WTC11 (cell line): ENCODE measurements around the gene ELMO1. TPM values are rescaled to one million over a fixed set of nuclear protein-coding genes. Genes with fewer than 3 reads are reported as not detected.

Experiments used
- ATAC-seq: fragments of 200-7000 bp; cut with Tn5 transposase; 2 replicates; pipeline ENCODE4 v1.10.0; 2021; ENCODE audit warnings: mild to moderate bottlenecking, moderate library complexity
- CTCF ChIA-PET: fragments of 300-600 bp; sonication (Branson Sonifier 250); formaldehyde crosslinking; loops from one replicate; lab custom pipeline; 2021; ENCODE audit warnings: antibody characterized with exemption; lab: Charles Lee
- POLR2A ChIA-PET: fragments of 350-600 bp; sonication (Branson Sonifier 250); formaldehyde crosslinking; loops from one replicate; lab custom pipeline; 2021; ENCODE audit warnings: antibody characterized with exemption; lab: Charles Lee
- DNase-seq: peaks from one replicate; pipeline ENCODE4 v3.0.0; 2021; ENCODE audit warnings: low spot score
- H3K27ac Mint-ChIP-seq: 2 replicates; pipeline ENCODE4 v1.8.0; 2021; ENCODE audit warnings: mixed read lengths
- H3K27me3 Mint-ChIP-seq: 2 replicates; pipeline ENCODE4 v1.8.0; 2021; ENCODE audit warnings: low read depth, mild to moderate bottlenecking, moderate library complexity, mixed read lengths
- H3K36me3 Mint-ChIP-seq: 2 replicates; pipeline ENCODE4 v1.8.0; 2021; ENCODE audit warnings: mixed read lengths
- H3K4me1 Mint-ChIP-seq: 2 replicates; pipeline ENCODE4 v1.8.0; 2022; ENCODE audit warnings: mixed read lengths
- H3K4me3 Mint-ChIP-seq: 2 replicates; pipeline ENCODE4 v1.8.0; 2021; ENCODE audit warnings: mild to moderate bottlenecking, moderate library complexity, mixed read lengths
- H3K9me3 Mint-ChIP-seq: 2 replicates; pipeline ENCODE4 v1.8.0; 2021; ENCODE audit warnings: mixed read lengths
- ATF3 ChIP-seq: sonication (generic); formaldehyde crosslinking; conservative IDR thresholded peaks from 2 replicates; pipeline ENCODE4 v1.8.1; 2022; ENCODE audit warnings: mild to moderate bottlenecking, missing genetic modification reagents
- CBFB ChIP-seq: sonication (generic); formaldehyde crosslinking; IDR thresholded peaks from 2 replicates; pipeline ENCODE4 v1.8.1; 2022; ENCODE audit warnings: mild to moderate bottlenecking, low read depth, missing genetic modification reagents
- CREB1 ChIP-seq: sonication (generic); formaldehyde crosslinking; IDR thresholded peaks from 2 replicates; pipeline ENCODE4 v1.8.0; 2023; ENCODE audit warnings: mild to moderate bottlenecking, missing genetic modification reagents
- E2F4 ChIP-seq: sonication (generic); formaldehyde crosslinking; IDR thresholded peaks from 2 replicates; pipeline ENCODE4 v1.8.1; 2022; ENCODE audit warnings: low read depth, mild to moderate bottlenecking, moderate library complexity, missing genetic modification reagents, borderline replicate concordance
- ETV6 ChIP-seq: sonication (generic); formaldehyde crosslinking; IDR thresholded peaks from 2 replicates; pipeline ENCODE4 v1.8.1; 2022; ENCODE audit warnings: mild to moderate bottlenecking, missing genetic modification reagents
- GABPB1 ChIP-seq: sonication (generic); formaldehyde crosslinking; IDR thresholded peaks from 2 replicates; pipeline ENCODE4 v1.8.1; 2023; ENCODE audit warnings: mild to moderate bottlenecking, missing genetic modification reagents
- GRHL2 ChIP-seq: fragments of 250-450 bp; sonication (Bioruptor Pico); IDR thresholded peaks from 2 replicates; pipeline ENCODE4 v1.8.0; 2022; ENCODE audit warnings: mild to moderate bottlenecking, moderate library complexity; ENCODE audit not compliant: insufficient replicate concordance, severe bottlenecking
- HMGA2 ChIP-seq: fragments of 250-450 bp; sonication (Bioruptor Pico); IDR thresholded peaks from 2 replicates; pipeline ENCODE4 v1.4.0; 2021; ENCODE audit warnings: mild to moderate bottlenecking, moderate library complexity
- IRF2 ChIP-seq: sonication (generic); formaldehyde crosslinking; IDR thresholded peaks from 2 replicates; pipeline ENCODE4 v1.8.0; 2022; ENCODE audit warnings: low read depth, missing genetic modification reagents, borderline replicate concordance
- MYBL2 ChIP-seq: sonication (generic); formaldehyde crosslinking; IDR thresholded peaks from 2 replicates; pipeline ENCODE4 v1.8.1; 2023; ENCODE audit warnings: mild to moderate bottlenecking, moderate library complexity, missing genetic modification reagents
- NFE2L1 ChIP-seq: sonication (generic); formaldehyde crosslinking; IDR thresholded peaks from 2 replicates; pipeline ENCODE4 v1.8.1; 2023; ENCODE audit warnings: missing genetic modification reagents
- NR2C2 ChIP-seq: sonication (generic); formaldehyde crosslinking; IDR thresholded peaks from 2 replicates; pipeline ENCODE4 v1.8.0; 2022; ENCODE audit warnings: mild to moderate bottlenecking, missing genetic modification reagents
- OVOL2 ChIP-seq: fragments of 250-450 bp; sonication (Bioruptor Pico); IDR thresholded peaks from 2 replicates; pipeline ENCODE4 v1.9.0; 2021; ENCODE audit warnings: mild to moderate bottlenecking, borderline replicate concordance
- PREB ChIP-seq: sonication (generic); formaldehyde crosslinking; IDR thresholded peaks from 2 replicates; pipeline ENCODE4 v1.8.1; 2022; ENCODE audit warnings: mild to moderate bottlenecking, missing genetic modification reagents, moderate library complexity, borderline replicate concordance
- RELA ChIP-seq: sonication (generic); formaldehyde crosslinking; IDR thresholded peaks from 2 replicates; pipeline ENCODE4 v1.8.1; 2022; ENCODE audit warnings: missing genetic modification reagents, mild to moderate bottlenecking, borderline replicate concordance
- RORB ChIP-seq: fragments of 250-450 bp; sonication (Bioruptor Pico); IDR thresholded peaks from 2 replicates; pipeline ENCODE4 v1.9.0; 2021; ENCODE audit warnings: mild to moderate bottlenecking
- SP1 ChIP-seq: sonication (generic); formaldehyde crosslinking; conservative IDR thresholded peaks from 2 replicates; pipeline ENCODE4 v1.8.1; 2022; ENCODE audit warnings: missing genetic modification reagents
- ZNF232 ChIP-seq: sonication (generic); formaldehyde crosslinking; IDR thresholded peaks from 2 replicates; pipeline ENCODE4 v1.8.0; 2022; ENCODE audit warnings: mild to moderate bottlenecking, missing genetic modification reagents
- ZNF512 ChIP-seq: sonication (generic); formaldehyde crosslinking; IDR thresholded peaks from 2 replicates; pipeline ENCODE4 v1.8.1; 2022; ENCODE audit warnings: missing genetic modification reagents, borderline replicate concordance
- ZNF671 ChIP-seq: fragments of 250-450 bp; sonication (Bioruptor Pico); IDR thresholded peaks from 2 replicates; pipeline ENCODE4 v1.8.0; 2021; ENCODE audit warnings: mild to moderate bottlenecking
- total RNA-seq: library from RNA; stranded (reverse); gene quantifications from 3 replicates; pipeline ENCODE4 v1.2.3, GENCODE V29; 2021
- TF ChIP-seq, protein P1 (sequence below): fragments of 250-450 bp; sonication (Bioruptor Pico); IDR thresholded peaks from 2 replicates; pipeline ENCODE4 v1.9.0; 2021; ENCODE audit warnings: mild to moderate bottlenecking
- TF ChIP-seq, protein P2 (sequence below): sonication (generic); formaldehyde crosslinking; IDR thresholded peaks from 2 replicates; pipeline ENCODE4 v1.8.0; 2023; ENCODE audit warnings: missing genetic modification reagents, mild to moderate bottlenecking, borderline replicate concordance
- TF ChIP-seq, protein P3 (sequence below): sonication (generic); formaldehyde crosslinking; IDR thresholded peaks from 2 replicates; pipeline ENCODE4 v1.8.0; 2022; ENCODE audit warnings: missing genetic modification reagents

Gene ELMO1
- total RNA-seq, 1 experiment from 2014 or later: 19.4 TPM

GRCh38 chr7:37476428-37476827, 27.8 kb upstream of the ELMO1 start:
- Mint-ChIP-seq H3K9me3 (no peaks in the 10 kb centered on the region), H3K36me3 (no peaks in the 10 kb centered on the region), H3K4me1 (peaks cover 14% of the 10 kb centered on the region), H3K27me3 (no peaks in the 10 kb centered on the region), H3K27ac (no peak overlapping the region), H3K4me3 (no peak overlapping the region)
- TF ChIP-seq GABPB1 (no peak), GRHL2 (no peak), ZNF671 (CRISPR knock-in tag) (no peak), ZNF512 (CRISPR knock-in tag) (no peak), ZNF232 (no peak), RELA (CRISPR knock-in tag) (no peak), E2F4 (no peak), NFE2L1 (CRISPR knock-in tag) (no peak), SP1 (no peak), CREB1 (CRISPR knock-in tag) (no peak), HMGA2 (CRISPR knock-in tag) (no peak), OVOL2 (CRISPR knock-in tag) (no peak), NR2C2 (CRISPR knock-in tag) (no peak), CBFB (CRISPR knock-in tag) (no peak), PREB (no peak)
- TF ChIP-seq, protein P1, sequence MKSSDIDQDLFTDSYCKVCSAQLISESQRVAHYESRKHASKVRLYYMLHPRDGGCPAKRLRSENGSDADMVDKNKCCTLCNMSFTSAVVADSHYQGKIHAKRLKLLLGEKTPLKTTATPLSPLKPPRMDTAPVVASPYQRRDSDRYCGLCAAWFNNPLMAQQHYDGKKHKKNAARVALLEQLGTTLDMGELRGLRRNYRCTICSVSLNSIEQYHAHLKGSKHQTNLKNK (CRISPR knock-in tag): no peak
- TF ChIP-seq, protein P2, sequence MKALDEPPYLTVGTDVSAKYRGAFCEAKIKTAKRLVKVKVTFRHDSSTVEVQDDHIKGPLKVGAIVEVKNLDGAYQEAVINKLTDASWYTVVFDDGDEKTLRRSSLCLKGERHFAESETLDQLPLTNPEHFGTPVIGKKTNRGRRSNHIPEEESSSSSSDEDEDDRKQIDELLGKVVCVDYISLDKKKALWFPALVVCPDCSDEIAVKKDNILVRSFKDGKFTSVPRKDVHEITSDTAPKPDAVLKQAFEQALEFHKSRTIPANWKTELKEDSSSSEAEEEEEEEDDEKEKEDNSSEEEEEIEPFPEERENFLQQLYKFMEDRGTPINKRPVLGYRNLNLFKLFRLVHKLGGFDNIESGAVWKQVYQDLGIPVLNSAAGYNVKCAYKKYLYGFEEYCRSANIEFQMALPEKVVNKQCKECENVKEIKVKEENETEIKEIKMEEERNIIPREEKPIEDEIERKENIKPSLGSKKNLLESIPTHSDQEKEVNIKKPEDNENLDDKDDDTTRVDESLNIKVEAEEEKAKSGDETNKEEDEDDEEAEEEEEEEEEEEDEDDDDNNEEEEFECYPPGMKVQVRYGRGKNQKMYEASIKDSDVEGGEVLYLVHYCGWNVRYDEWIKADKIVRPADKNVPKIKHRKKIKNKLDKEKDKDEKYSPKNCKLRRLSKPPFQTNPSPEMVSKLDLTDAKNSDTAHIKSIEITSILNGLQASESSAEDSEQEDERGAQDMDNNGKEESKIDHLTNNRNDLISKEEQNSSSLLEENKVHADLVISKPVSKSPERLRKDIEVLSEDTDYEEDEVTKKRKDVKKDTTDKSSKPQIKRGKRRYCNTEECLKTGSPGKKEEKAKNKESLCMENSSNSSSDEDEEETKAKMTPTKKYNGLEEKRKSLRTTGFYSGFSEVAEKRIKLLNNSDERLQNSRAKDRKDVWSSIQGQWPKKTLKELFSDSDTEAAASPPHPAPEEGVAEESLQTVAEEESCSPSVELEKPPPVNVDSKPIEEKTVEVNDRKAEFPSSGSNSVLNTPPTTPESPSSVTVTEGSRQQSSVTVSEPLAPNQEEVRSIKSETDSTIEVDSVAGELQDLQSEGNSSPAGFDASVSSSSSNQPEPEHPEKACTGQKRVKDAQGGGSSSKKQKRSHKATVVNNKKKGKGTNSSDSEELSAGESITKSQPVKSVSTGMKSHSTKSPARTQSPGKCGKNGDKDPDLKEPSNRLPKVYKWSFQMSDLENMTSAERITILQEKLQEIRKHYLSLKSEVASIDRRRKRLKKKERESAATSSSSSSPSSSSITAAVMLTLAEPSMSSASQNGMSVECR: no peak
- ChIA-PET CTCF (interaction anchor here (2.0 kb wide), 1 partner anchor 16 kb away, joined by 7 read pairs; no protein-coding TSS in a partner anchor), POLR2A (no interaction called here)
- ATAC-seq (no peak), DNase-seq (no peak)

- Mint-ChIP-seq H3K27ac (no peak overlapping the region), H3K36me3 (no peaks in the 10 kb centered on the region), H3K4me1 (peaks cover 10% of the 10 kb centered on the region), H3K9me3 (no peaks in the 10 kb centered on the region), H3K27me3 (no peaks in the 10 kb centered on the region), H3K4me3 (no peak overlapping the region)
- ATAC-seq (no peak), DNase-seq (no peak)
- ChIA-PET CTCF (interaction anchor here (2.0 kb wide), 1 partner anchor 16 kb away, joined by 7 read pairs; no protein-coding TSS in a partner anchor), POLR2A (no interaction called here)
- TF ChIP-seq RORB (CRISPR knock-in tag) (no peak), ETV6 (CRISPR knock-in tag) (no peak), ATF3 (CRISPR knock-in tag) (no peak), MYBL2 (CRISPR knock-in tag) (no peak), ZNF232 (no peak), IRF2 (CRISPR knock-in tag) (no peak)
- TF ChIP-seq, protein P3, sequence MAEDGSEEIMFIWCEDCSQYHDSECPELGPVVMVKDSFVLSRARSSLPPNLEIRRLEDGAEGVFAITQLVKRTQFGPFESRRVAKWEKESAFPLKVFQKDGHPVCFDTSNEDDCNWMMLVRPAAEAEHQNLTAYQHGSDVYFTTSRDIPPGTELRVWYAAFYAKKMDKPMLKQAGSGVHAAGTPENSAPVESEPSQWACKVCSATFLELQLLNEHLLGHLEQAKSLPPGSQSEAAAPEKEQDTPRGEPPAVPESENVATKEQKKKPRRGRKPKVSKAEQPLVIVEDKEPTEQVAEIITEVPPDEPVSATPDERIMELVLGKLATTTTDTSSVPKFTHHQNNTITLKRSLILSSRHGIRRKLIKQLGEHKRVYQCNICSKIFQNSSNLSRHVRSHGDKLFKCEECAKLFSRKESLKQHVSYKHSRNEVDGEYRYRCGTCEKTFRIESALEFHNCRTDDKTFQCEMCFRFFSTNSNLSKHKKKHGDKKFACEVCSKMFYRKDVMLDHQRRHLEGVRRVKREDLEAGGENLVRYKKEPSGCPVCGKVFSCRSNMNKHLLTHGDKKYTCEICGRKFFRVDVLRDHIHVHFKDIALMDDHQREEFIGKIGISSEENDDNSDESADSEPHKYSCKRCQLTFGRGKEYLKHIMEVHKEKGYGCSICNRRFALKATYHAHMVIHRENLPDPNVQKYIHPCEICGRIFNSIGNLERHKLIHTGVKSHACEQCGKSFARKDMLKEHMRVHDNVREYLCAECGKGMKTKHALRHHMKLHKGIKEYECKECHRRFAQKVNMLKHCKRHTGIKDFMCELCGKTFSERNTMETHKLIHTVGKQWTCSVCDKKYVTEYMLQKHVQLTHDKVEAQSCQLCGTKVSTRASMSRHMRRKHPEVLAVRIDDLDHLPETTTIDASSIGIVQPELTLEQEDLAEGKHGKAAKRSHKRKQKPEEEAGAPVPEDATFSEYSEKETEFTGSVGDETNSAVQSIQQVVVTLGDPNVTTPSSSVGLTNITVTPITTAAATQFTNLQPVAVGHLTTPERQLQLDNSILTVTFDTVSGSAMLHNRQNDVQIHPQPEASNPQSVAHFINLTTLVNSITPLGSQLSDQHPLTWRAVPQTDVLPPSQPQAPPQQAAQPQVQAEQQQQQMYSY: no peak
Observed at GRCh38 chr7:37475646-37476045, 27.0 kb upstream of the ELMO1 start.
